CD14-positive monocyte (primary cell): ENCODE measurements around the gene EPO. TPM values are rescaled to one million over a fixed set of nuclear protein-coding genes. Genes with fewer than 3 reads are reported as not detected.
"Not testable (repeated sequence)": the region's sequence is repeated elsewhere in the genome, so short reads cannot be mapped to it uniquely, and the experiment has no call there.

Experiments used
- DNase-seq, 3 donors: peaks; one replicate each; pipeline ENCODE4 v3.0.0-alpha.2; 2011 to 2022
- H2AFZ ChIP-seq: 2 replicates; pipeline ENCODE4 v1.6.0; 2012; ENCODE audit warnings: mild to moderate bottlenecking, low read depth, low read length, inconsistent platforms; ENCODE audit not compliant: insufficient read depth, poor library complexity, severe bottlenecking
- H3K27ac ChIP-seq, 2 donors: 1 replicate in 1 of 2; 2 replicates in 1 of 2; pipeline ENCODE4 v1.5.1; 2012 to 2013; ENCODE audit warnings: low read length in 2 of 2, control low read depth in 1 of 2, inconsistent platforms in 1 of 2, low read depth in 1 of 2, mild to moderate bottlenecking in 1 of 2
- H3K27me3 ChIP-seq, 2 donors: one replicate each; pipeline versions ENCODE4 v1.6.0 to v1.6.1; 2011 to 2013; ENCODE audit warnings: low read length in 2 of 2; ENCODE audit not compliant: control insufficient read depth in 2 of 2, insufficient read depth in 2 of 2
- H3K36me3 ChIP-seq, 2 donors: replicated peaks in 1 of 2; 1 replicate in 1 of 2; 2 replicates in 1 of 2; pipeline versions ENCODE4 v1.5.1 to v1.6.1; 2012 to 2013; ENCODE audit warnings: low read length in 2 of 2, control low read depth in 1 of 2, inconsistent platforms in 1 of 2, mild to moderate bottlenecking in 1 of 2; ENCODE audit not compliant: insufficient read depth in 2 of 2, control insufficient read depth in 1 of 2
- H3K4me1 ChIP-seq, 2 donors: 1 replicate in 1 of 2; 2 replicates in 1 of 2; pipeline versions ENCODE4 v1.5.1 to v1.6.1; 2012 to 2013; ENCODE audit warnings: low read length in 2 of 2, control low read depth in 1 of 2, inconsistent platforms in 1 of 2, mild to moderate bottlenecking in 1 of 2, moderate library complexity in 1 of 2; ENCODE audit not compliant: insufficient read depth in 2 of 2, control insufficient read depth in 1 of 2
- H3K4me2 ChIP-seq: replicated peaks from 2 replicates; pipeline ENCODE3; 2012; ENCODE audit warnings: low read length, moderate library complexity, mild to moderate bottlenecking; ENCODE audit not compliant: poor library complexity, severe bottlenecking; ENCODE audit errors: extremely low read depth
- H3K4me3 ChIP-seq, 3 experiments: fragments of 200-600 bp in 1 of 3; sonication (generic) in 1 of 3; replicated peaks in 1 of 3; 1 replicate in 2 of 3; 2 replicates in 1 of 3; pipeline ENCODE4 v1.5.1; 2011 to 2013; ENCODE audit warnings: low read length in 3 of 3, mild to moderate bottlenecking in 3 of 3, control low read depth in 2 of 3, low read depth in 2 of 3, inconsistent platforms in 1 of 3, moderate library complexity in 1 of 3
- H3K79me2 ChIP-seq: 2 replicates; pipeline ENCODE4 v1.6.0; 2012; ENCODE audit warnings: mild to moderate bottlenecking, control low read depth, inconsistent platforms, low read length, moderate library complexity; ENCODE audit not compliant: insufficient read depth
- H3K9ac ChIP-seq: 2 replicates; pipeline ENCODE4 v1.6.0; 2017; ENCODE audit warnings: low read length, mild to moderate bottlenecking; ENCODE audit not compliant: insufficient read depth, poor library complexity, severe bottlenecking
- H3K9me3 ChIP-seq, 2 donors: replicated peaks in 1 of 2; 1 replicate in 1 of 2; 2 replicates in 1 of 2; pipeline versions ENCODE4 v1.5.1 to v1.6.1; 2012 to 2013; ENCODE audit warnings: low read length in 2 of 2, control low read depth in 1 of 2; ENCODE audit not compliant: control insufficient read depth in 1 of 2, insufficient read depth in 1 of 2
- H4K20me1 ChIP-seq: 2 replicates; pipeline ENCODE4 v1.6.0; 2012; ENCODE audit warnings: mild to moderate bottlenecking, low read length, control low read depth, moderate library complexity; ENCODE audit not compliant: insufficient read depth
- H3K27ac Mint-ChIP-seq, 7 donors: one replicate each; pipeline ENCODE4 v1.8.0; 2020; ENCODE audit warnings: mild to moderate bottlenecking in 7 of 7, mixed read lengths in 7 of 7, moderate library complexity in 6 of 7, inconsistent platforms in 2 of 7
- H3K27me3 Mint-ChIP-seq, 3 donors: one replicate each; pipeline ENCODE4 v1.8.0; 2021 to 2022; ENCODE audit warnings: low read depth in 3 of 3, mild to moderate bottlenecking in 3 of 3, mixed read lengths in 3 of 3, moderate library complexity in 3 of 3, inconsistent platforms in 1 of 3
- H3K36me3 Mint-ChIP-seq, 2 donors: one replicate each; pipeline ENCODE4 v1.8.0; 2020; ENCODE audit warnings: mixed read lengths in 2 of 2, inconsistent platforms in 1 of 2, mild to moderate bottlenecking in 1 of 2
- H3K4me1 Mint-ChIP-seq: one replicate; pipeline ENCODE4 v1.8.0; 2020; ENCODE audit warnings: mild to moderate bottlenecking, mixed read lengths
- H3K4me3 Mint-ChIP-seq, 2 donors: one replicate each; pipeline ENCODE4 v1.8.0; 2020; ENCODE audit warnings: mild to moderate bottlenecking in 2 of 2, mixed read lengths in 2 of 2, moderate library complexity in 1 of 2
- H3K9me3 Mint-ChIP-seq, 7 donors: one replicate each; pipeline ENCODE4 v1.8.0; 2020 to 2022; ENCODE audit warnings: mixed read lengths in 7 of 7, mild to moderate bottlenecking in 6 of 7, moderate library complexity in 6 of 7, inconsistent platforms in 2 of 7
- WGBS: methylation state at CpG from one replicate; pipeline ENCODE4 v1.1.5; 2013; ENCODE audit warnings: missing lambda C conversion rate; ENCODE audit not compliant: insufficient coverage; 5-methylcytosine and 5-hydroxymethylcytosine counted together
- intact Hi-C, 2 donors: fragments of 100-400 bp; cut with micrococcal nuclease; formaldehyde crosslinking; loops; one replicate each; pipeline versions ENCODE4 v1.15.0 to v1.15.1; 2023
- polyA plus RNA-seq, 3 donors: library from polyadenylated mRNA; depleted of rRNA in 1 of 3; unstranded in 2 of 3; stranded (reverse) in 1 of 3; fragments of 300-500 nt in 2 of 3; fragments of >200 nt in 1 of 3; fragmentation: Illumina TruSeq in 2 of 3; gene quantifications; 1 replicate in 2 of 3; 2 replicates in 1 of 3; pipeline ENCODE4 v1.2.3, GENCODE V29; 2012 to 2021
- TF ChIP-seq, protein P1 (sequence below): fragments of 200-600 bp; IDR thresholded peaks from one replicate; pipeline ENCODE4 v1.8.0; 2022; ENCODE audit warnings: antibody characterized with exemption, mild to moderate bottlenecking

Gene EPO
- polyA plus RNA-seq, 3 donors = not detected

- H3K9ac ChIP-seq = no peak overlapping the region
- no peak overlapping the region for H3K27ac ChIP-seq
- H3K36me3 ChIP-seq = no peaks in the 10 kb centered on the region
- intact Hi-C loops = loop anchor here in 1 of 2 donors (5.0 kb wide), 1 partner anchor 153 kb away; the partner anchor contains the start of gene SLC12A9
- H3K79me2 ChIP-seq = no peaks in the 10 kb centered on the region
- no peak overlapping the region for H2AFZ ChIP-seq
- TF ChIP-seq, protein P1, sequence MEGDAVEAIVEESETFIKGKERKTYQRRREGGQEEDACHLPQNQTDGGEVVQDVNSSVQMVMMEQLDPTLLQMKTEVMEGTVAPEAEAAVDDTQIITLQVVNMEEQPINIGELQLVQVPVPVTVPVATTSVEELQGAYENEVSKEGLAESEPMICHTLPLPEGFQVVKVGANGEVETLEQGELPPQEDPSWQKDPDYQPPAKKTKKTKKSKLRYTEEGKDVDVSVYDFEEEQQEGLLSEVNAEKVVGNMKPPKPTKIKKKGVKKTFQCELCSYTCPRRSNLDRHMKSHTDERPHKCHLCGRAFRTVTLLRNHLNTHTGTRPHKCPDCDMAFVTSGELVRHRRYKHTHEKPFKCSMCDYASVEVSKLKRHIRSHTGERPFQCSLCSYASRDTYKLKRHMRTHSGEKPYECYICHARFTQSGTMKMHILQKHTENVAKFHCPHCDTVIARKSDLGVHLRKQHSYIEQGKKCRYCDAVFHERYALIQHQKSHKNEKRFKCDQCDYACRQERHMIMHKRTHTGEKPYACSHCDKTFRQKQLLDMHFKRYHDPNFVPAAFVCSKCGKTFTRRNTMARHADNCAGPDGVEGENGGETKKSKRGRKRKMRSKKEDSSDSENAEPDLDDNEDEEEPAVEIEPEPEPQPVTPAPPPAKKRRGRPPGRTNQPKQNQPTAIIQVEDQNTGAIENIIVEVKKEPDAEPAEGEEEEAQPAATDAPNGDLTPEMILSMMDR = no peak
- Mint-ChIP-seq H3K27ac (peak overlapping the region in 1 of 7 donors; percentile 1), H3K4me1 (peaks cover 4% of the 10 kb centered on the region), H3K36me3 (no peaks in the 10 kb centered on the region), H3K27me3 (peaks cover 35 to 44% (median 42%) of the 10 kb centered on the region in 3 donors), H3K4me3 (peak overlapping the region in 1 of 2 donors; percentile 23), H3K9me3 (no peaks in the 10 kb centered on the region)
- WGBS = 70% methylated on average over 5 of the region's 6 CpGs
- no peak overlapping the region for H3K4me2 ChIP-seq
- H3K9me3 ChIP-seq = no peaks in the 10 kb centered on the region
- DNase-seq = no peak
- H3K4me3 ChIP-seq = no peak overlapping the region
- H4K20me1 ChIP-seq = no peaks in the 10 kb centered on the region
- peaks cover 6 to 7% of the 10 kb centered on the region in 2 donors for H3K4me1 ChIP-seq
- peaks cover 0 to 24% of the 10 kb centered on the region in 2 donors for H3K27me3 ChIP-seq
These were observed 21.2 kb upstream of the EPO start for GRCh38 chr7:100699018-100699417.

DNA sequence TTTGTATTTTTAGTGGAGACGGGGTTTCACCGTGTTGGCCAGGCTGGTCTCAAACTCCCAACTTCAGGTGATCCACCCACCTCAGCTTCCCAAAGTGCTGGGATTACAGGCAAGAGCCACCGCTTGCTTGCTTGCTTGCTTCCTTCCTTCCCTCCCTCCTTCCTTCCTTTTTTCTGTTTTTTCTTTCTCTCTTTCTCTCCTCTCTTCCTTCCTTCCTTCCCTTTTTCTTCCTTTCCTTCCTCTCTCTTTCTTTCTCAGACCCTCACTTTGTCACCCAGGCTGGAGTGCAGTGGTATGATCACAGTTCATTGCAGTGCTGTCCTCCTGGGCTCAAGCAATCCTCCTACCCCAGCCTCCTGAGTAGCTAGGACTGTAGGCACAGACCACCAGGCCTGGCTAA is 19.2 kb upstream of the EPO start:
- H3K27ac Mint-ChIP-seq = peak overlapping the region in 1 of 7 donors; percentile 12
- H3K4me1 ChIP-seq, H3K4me2 ChIP-seq, H3K4me3 ChIP-seq, H3K27ac ChIP-seq, DNase-seq, H3K9ac ChIP-seq, H3K9me3 Mint-ChIP-seq, H3K4me1 Mint-ChIP-seq, H3K36me3 Mint-ChIP-seq, H3K79me2 ChIP-seq, H2AFZ ChIP-seq, intact Hi-C loops, H4K20me1 ChIP-seq, H3K9me3 ChIP-seq, H3K36me3 ChIP-seq: not testable (repeated sequence)
- peaks cover 25 to 33% (median 31%) of the 10 kb centered on the region in 3 donors for H3K27me3 Mint-ChIP-seq
- WGBS = 66% methylated on average over 3 of the region's 3 CpGs
- H3K27me3 ChIP-seq = peaks cover 0 to 11% of the 10 kb centered on the region in 2 donors
- peak overlapping the region in 1 of 2 donors; percentile 70 for H3K4me3 Mint-ChIP-seq
